Esophagus squamous epithelium (tissue), 5 donors: Measurements from ENCODE around the gene UBQLN4. TPM values are rescaled to one million over a fixed set of nuclear protein-coding genes. Genes with fewer than 3 reads are reported as not detected.

Experiments used
- DNase-seq: peaks from one replicate; lab custom pipeline; 2025; lab: John Stamatoyannopoulos, UW
- H3K27ac ChIP-seq, 4 donors: fragments of 200-600 bp; sonication (generic); one replicate each; pipeline ENCODE4 v1.5.1; 2016 to 2019; ENCODE audit warnings: mild to moderate bottlenecking in 1 of 4
- H3K27me3 ChIP-seq, 4 donors: fragments of 200-600 bp; sonication (generic); 1 replicate in 3 of 4; 2 replicates in 1 of 4; pipeline versions ENCODE4 v1.5.1 to v1.6.0; 2017 to 2021; ENCODE audit warnings: antibody characterized with exemption in 1 of 4
- H3K36me3 ChIP-seq, 3 donors: fragments of 200-600 bp; sonication (generic); one replicate each; pipeline ENCODE4 v1.5.1; 2016 to 2019
- H3K4me1 ChIP-seq, 3 donors: fragments of 200-600 bp; sonication (generic); one replicate each; pipeline ENCODE4 v1.5.1; 2017 to 2019
- H3K4me3 ChIP-seq, 4 donors: fragments of 200-600 bp; sonication (generic); 1 replicate in 3 of 4; 2 replicates in 1 of 4; pipeline ENCODE4 v1.5.1; 2016 to 2019; ENCODE audit warnings: mild to moderate bottlenecking in 2 of 4, moderate library complexity in 1 of 4
- H3K9me3 ChIP-seq, 3 donors: fragments of 200-600 bp; sonication (generic); one replicate each; pipeline ENCODE4 v1.5.1; 2016 to 2019
- CTCF ChIP-seq, 6 experiments: fragments of 450-650 bp in 4 of 6; fragments of 200-600 bp in 2 of 6; sonication (generic) in 2 of 6; IDR thresholded peaks; one replicate each; pipeline ENCODE4 v1.5.1; 2016 to 2019; ENCODE audit warnings: antibody characterized with exemption in 6 of 6, mild to moderate bottlenecking in 4 of 6, moderate library complexity in 4 of 6
- POLR2A ChIP-seq, 4 donors: fragments of 450-650 bp; IDR thresholded peaks; one replicate each; pipeline ENCODE4 v1.6.1; 2017; ENCODE audit warnings: antibody characterized with exemption in 4 of 4, mild to moderate bottlenecking in 4 of 4, moderate library complexity in 3 of 4
- WGBS, 2 donors: methylation state at CpG; one replicate each; pipeline ENCODE4 v1.1.5; 2018; 5-methylcytosine and 5-hydroxymethylcytosine counted together
- intact Hi-C: fragments of 100-400 bp; cut with DNase I; formaldehyde crosslinking; loops from one replicate; pipeline ENCODE4 v1.15.0; 2022
- total RNA-seq, 4 donors: library from RNA; depleted of rRNA; stranded (reverse); fragments of >200 nt; gene quantifications; one replicate each; pipeline ENCODE4 v1.1.0, GENCODE V29; 2016
- donor health status: DM: yes; HTN: yes; CAD: no.

The UBQLN4 gene
- total RNA-seq, 4 donors from 2014 or later, result 19.7 to 32.7 (median 25.5) TPM

- H3K4me1 ChIP-seq, result peaks cover 0 to 39% (median 0%) of the 10 kb centered on the region in 3 donors
- intact Hi-C loops, result no loop called here
- no peak overlapping the region for H3K4me3 ChIP-seq
- no peak for TF ChIP-seq CTCF (IDR thresholded peaks at IDR 0.05)
- TF ChIP-seq POLR2A (IDR thresholded peaks at IDR 0.05), result no peak
- WGBS, 2 donors, result 59 to 60% methylated on average over 3 of the region's 3 CpGs
- no peaks in the 10 kb centered on the region for H3K9me3 ChIP-seq
- DNase-seq, result no peak
- H3K36me3 ChIP-seq, result peaks cover 0 to 5% (median 0%) of the 10 kb centered on the region in 3 donors
- H3K27me3 ChIP-seq, result no peaks in the 10 kb centered on the region
- no peak overlapping the region for H3K27ac ChIP-seq
Observed at GRCh38 chr1:156002188-156002911, 51.2 kb downstream of the UBQLN4 start.

GRCh38 chr1:156001662-156002171, 51.9 kb downstream of the UBQLN4 start:
- H3K36me3 ChIP-seq, result no peaks in the 10 kb centered on the region

GRCh38 chr1:156001021-156001661, 52.5 kb downstream of the UBQLN4 start:
- Histone ChIP-seq H3K36me3 (no peaks in the 10 kb centered on the region), H3K4me3 (no peak overlapping the region), H3K4me1 (peaks cover 0 to 35% (median 0%) of the 10 kb centered on the region in 3 donors), H3K27ac (no peak overlapping the region), H3K27me3 (no peaks in the 10 kb centered on the region), H3K9me3 (no peaks in the 10 kb centered on the region)
- WGBS, 2 donors, result 42 to 55% methylated on average over 9 to 10 of the region's 10 CpGs
- no peak for DNase-seq
- intact Hi-C loops, result no loop called here
- TF ChIP-seq POLR2A (IDR thresholded peaks at IDR 0.05), result no peak
- no peak for TF ChIP-seq CTCF (IDR thresholded peaks at IDR 0.05)

More at GRCh38 chr1:156001662-156002171, 51.9 kb downstream of the UBQLN4 start:
- peaks cover 0 to 35% (median 0%) of the 10 kb centered on the region in 3 donors for H3K4me1 ChIP-seq
- no peak overlapping the region for H3K4me3 ChIP-seq
- intact Hi-C loops, result no loop called here
- H3K9me3 ChIP-seq, result no peaks in the 10 kb centered on the region
- no peaks in the 10 kb centered on the region for H3K27me3 ChIP-seq
- no peak for DNase-seq
- H3K27ac ChIP-seq, result no peak overlapping the region
- no peak for TF ChIP-seq POLR2A (IDR thresholded peaks at IDR 0.05)
- TF ChIP-seq CTCF (IDR thresholded peaks at IDR 0.05), result no peak
- WGBS, 2 donors, result 57 to 58% methylated on average over 4 of the region's 4 CpGs

- TF ChIP-seq POLR2A (IDR thresholded peaks at IDR 0.05) (no peak), CTCF (IDR thresholded peaks at IDR 0.05) (no peak)
- DNase-seq, result no peak
- WGBS, 2 donors, result 80 to 83% methylated on average over 1 of the region's 1 CpG
- intact Hi-C loops, result no loop called here
- H3K4me1 ChIP-seq, result peaks cover 0 to 35% (median 0%) of the 10 kb centered on the region in 3 donors
- no peak overlapping the region for H3K4me3 ChIP-seq
- no peaks in the 10 kb centered on the region for H3K27me3 ChIP-seq
- no peak overlapping the region for H3K27ac ChIP-seq
- no peaks in the 10 kb centered on the region for H3K9me3 ChIP-seq
- no peaks in the 10 kb centered on the region for H3K36me3 ChIP-seq
Observed at GRCh38 chr1:155999964-156000363, 53.6 kb downstream of the UBQLN4 start.

- no peak for TF ChIP-seq CTCF (IDR thresholded peaks at IDR 0.05)
- no peak for TF ChIP-seq POLR2A (IDR thresholded peaks at IDR 0.05)
- intact Hi-C loops, result no loop called here
- H3K9me3 ChIP-seq, result no peaks in the 10 kb centered on the region
- no peak for DNase-seq
- H3K4me3 ChIP-seq, result no peak overlapping the region
- peaks cover 0 to 14% (median 0%) of the 10 kb centered on the region in 3 donors for H3K4me1 ChIP-seq
- no peaks in the 10 kb centered on the region for H3K27me3 ChIP-seq
- no peak overlapping the region for H3K27ac ChIP-seq
- 44 to 45% methylated on average over 2 of the region's 2 CpGs for WGBS, 2 donors
- H3K36me3 ChIP-seq, result no peaks in the 10 kb centered on the region
Observed at GRCh38 chr1:155996166-155996565, 57.4 kb downstream of the UBQLN4 start.
